ENCODE results near the gene SWT1. TPM values are rescaled to one million over a fixed set of nuclear protein-coding genes. Genes with fewer than 3 reads are reported as not detected.

Gene SWT1
- total and polyA plus RNA-seq, 9 of the 15 experiments (the other 6 are each of a cell fraction or from before 2014, with no cell fraction given), result 1.5 to 3.4 (median 2.3) TPM

GRCh38 chr1:185317886-185318310 is 160.9 kb downstream of the SWT1 start (continued):
- peak; percentile 57; the same call in 1 of the 2 replicates for TF ChIP-seq ZBTB9 (CRISPR knock-in tag; IDR thresholded peaks at IDR 0.05)
- TF ChIP-seq HDAC3 (IDR thresholded peaks at IDR 0.05; ENCODE audit: borderline replicate concordance, partially characterized antibody), result no peak
- no peak for TF ChIP-seq SRSF9 (IDR thresholded peaks at IDR 0.05; ENCODE audit: borderline replicate concordance, low read depth, low read length)
- TF ChIP-seq BACH1 (tag; IDR thresholded peaks at IDR 0.05), result 0 out of 2 replicates have a peak, but pooled peaks have one; percentile 79
- peak in 1 of 2 experiments; percentile 89 for TF ChIP-seq E2F6 (IDR thresholded peaks at IDR 0.05; ENCODE audit: borderline replicate concordance in 1 of 2, extremely low read depth in 1 of 2, insufficient read depth in 1 of 2, insufficient read length in 1 of 2, low read depth in 1 of 2, low read length in 1 of 2, poor library complexity in 1 of 2, severe bottlenecking in 1 of 2)
- TF ChIP-seq ATF7 (IDR thresholded peaks at IDR 0.05), result peak; percentile 29; the same call in 1 of the 2 replicates
- 0 out of 2 replicates have a peak, but pooled peaks have one; percentile 27 for TF ChIP-seq LARP7 (IDR thresholded peaks at IDR 0.05)
- no peak for TF ChIP-seq NFATC3 (IDR thresholded peaks at IDR 0.05)
- TF ChIP-seq TOE1 (IDR thresholded peaks at IDR 0.05; ENCODE audit: borderline replicate concordance), result peak; percentile 38; the same call in 1 of the 2 replicates
- TF ChIP-seq TOE1 (CRISPR knock-in tag; IDR thresholded peaks at IDR 0.05; ENCODE audit: borderline replicate concordance, low read depth), result no peak
- peak in 1 of 2 experiments; percentile 19 for TF ChIP-seq AFF1 (IDR thresholded peaks at IDR 0.05; ENCODE audit: low read depth in 1 of 2, partially characterized antibody in 2 of 2)
- TF ChIP-seq ATF2 (CRISPR knock-in tag; IDR thresholded peaks at IDR 0.05), result no peak
- 0 out of 2 replicates have a peak, but pooled peaks have one; percentile 9 for TF ChIP-seq PTRF (tag; IDR thresholded peaks at IDR 0.05)
- peak; percentile 70 for TF ChIP-seq PRDM10 (IDR thresholded peaks at IDR 0.05; ENCODE audit: partially characterized antibody)
